Spleen (tissue), 11 donors: Measurements from ENCODE around the gene FIGNL1. TPM values are rescaled to one million over a fixed set of nuclear protein-coding genes. Genes with fewer than 3 reads are reported as not detected.
A peak's percentile ranks its signal among the peaks of the same experiment; 100 is the strongest.

Experiments used
- DNase-seq: peaks from one replicate; pipeline ENCODE4 v3.0.0-alpha.2; 2020
- H3K27ac ChIP-seq, 8 donors: fragments of 200-600 bp; sonication (generic) in 7 of 8; 1 replicate in 4 of 8; 2 replicates in 4 of 8; pipeline versions ENCODE4 v1.5.0 to v1.8.0; 2016 to 2021; ENCODE audit warnings: inconsistent platforms in 4 of 8, mild to moderate bottlenecking in 4 of 8, moderate library complexity in 1 of 8
- H3K27me3 ChIP-seq, 7 donors: fragments of 200-600 bp; sonication (generic) in 6 of 7; replicated peaks in 1 of 7; 1 replicate in 4 of 7; 2 replicates in 3 of 7; pipeline versions ENCODE4 v1.5.0 to v1.8.0; 2016 to 2021; ENCODE audit warnings: inconsistent platforms in 3 of 7, mild to moderate bottlenecking in 1 of 7
- H3K36me3 ChIP-seq, 6 donors: fragments of 200-600 bp; sonication (generic) in 5 of 6; 1 replicate in 4 of 6; 2 replicates in 2 of 6; pipeline versions ENCODE4 v1.5.0 to v1.8.0; 2016 to 2021; ENCODE audit warnings: inconsistent platforms in 2 of 6
- H3K4me1 ChIP-seq, 6 donors: fragments of 200-600 bp; sonication (generic) in 5 of 6; 1 replicate in 3 of 6; 2 replicates in 3 of 6; pipeline versions ENCODE4 v1.5.0 to v1.8.0; 2016 to 2021; ENCODE audit warnings: inconsistent platforms in 3 of 6
- H3K4me3 ChIP-seq, 8 donors: fragments of 200-600 bp; sonication (generic) in 7 of 8; 1 replicate in 4 of 8; 2 replicates in 4 of 8; pipeline versions ENCODE4 v1.5.0 to v1.8.0; 2016 to 2021; ENCODE audit warnings: inconsistent platforms in 4 of 8, mild to moderate bottlenecking in 4 of 8, moderate library complexity in 2 of 8
- H3K9me3 ChIP-seq, 8 donors: fragments of 200-600 bp; sonication (generic) in 7 of 8; 1 replicate in 4 of 8; 2 replicates in 4 of 8; pipeline versions ENCODE4 v1.5.0 to v1.8.0; 2016 to 2021; ENCODE audit warnings: inconsistent platforms in 4 of 8
- CTCF ChIP-seq, 11 experiments: fragments of 200-600 bp in 7 of 11; fragments of 450-650 bp in 4 of 11; sonication (generic) in 4 of 11; IDR thresholded peaks in 8 of 11; conservative IDR thresholded peaks in 3 of 11; 1 replicate in 7 of 11; 2 replicates in 4 of 11; pipeline versions ENCODE4 v1.4.0 to v1.8.0; 2016 to 2021; ENCODE audit warnings: antibody characterized with exemption in 11 of 11, inconsistent platforms in 4 of 11, mild to moderate bottlenecking in 1 of 11
- POLR2A ChIP-seq, 3 donors: fragments of 450-650 bp; IDR thresholded peaks; one replicate each; pipeline ENCODE4 v1.5.1; 2017; ENCODE audit warnings: antibody characterized with exemption in 3 of 3, mild to moderate bottlenecking in 1 of 3
- POLR2AphosphoS5 ChIP-seq, 3 donors: sonication (generic); formaldehyde crosslinking; IDR thresholded peaks; one replicate each; pipeline ENCODE4 v1.5.1; 2017; ENCODE audit warnings: antibody characterized with exemption in 3 of 3
- WGBS, 5 donors: extraction: QIAGEN DNeasy Blood & Tissue Kit in 3 of 5; methylation state at CpG; one replicate each; pipeline versions ENCODE4 v1.1.5 to v1.1.7; 2013 to 2018; 5-methylcytosine and 5-hydroxymethylcytosine counted together
- intact Hi-C: fragments of 100-400 bp; cut with DNase I; formaldehyde crosslinking; loops from one replicate; pipeline ENCODE4 v1.15.0; 2023; ENCODE audit warnings: low total_unique reads
- polyA plus RNA-seq, 3 donors: library from polyadenylated mRNA; stranded (reverse); fragments of 200-250 nt; gene quantifications; one replicate each; pipeline ENCODE4 v1.2.1, GENCODE V29; 2013
- total RNA-seq, 7 donors: library from RNA; depleted of rRNA in 3 of 7; stranded (reverse); fragments of >200 nt in 3 of 7; fragmentation: NEBNext Ultra II Directional in 4 of 7; extraction: Animal tissue kit (Norgen Biotek cat#: 25700) in 4 of 7; gene quantifications; one replicate each; pipeline versions ENCODE4 v1.1.0 to v1.2.1, GENCODE V29; 2016 to 2021
- donor health status: healthy with polysubstance abuse.
- donor health status: DM: no; HTN: no; CAD: no; lungs with moderate emphysema.
- donor health status: DM: no; HTN: no; CAD: no.
- donor health status: Bipolar disorder and iron deficiency.
- donor health status: healthy.
- donor health status: DM: no; HTN: no; CAD: no.
- donor health status: DM: yes; HTN: yes; CAD: no.

The FIGNL1 gene
- total and polyA plus RNA-seq, 10 donors = 5.0 to 22.5 (median 10.7) TPM

- intact Hi-C loops = no loop called here
- TF ChIP-seq POLR2AphosphoS5 (IDR thresholded peaks at IDR 0.05) = no peak
- no peak for TF ChIP-seq POLR2A (IDR thresholded peaks at IDR 0.05)
- no peak for TF ChIP-seq CTCF (IDR thresholded peaks at IDR 0.05 in 8 of 11, conservative IDR thresholded peaks at IDR 0.05 in 3 of 11)
- H3K27ac ChIP-seq = no peak overlapping the region
- no peaks in the 10 kb centered on the region for H3K9me3 ChIP-seq
- H3K27me3 ChIP-seq = no peaks in the 10 kb centered on the region
- WGBS, 5 donors = 87 to 95% (median 91%) methylated on average over 8 of the region's 8 CpGs
- DNase-seq = peak; percentile 34
- no peaks in the 10 kb centered on the region for H3K36me3 ChIP-seq
- H3K4me1 ChIP-seq = no peaks in the 10 kb centered on the region
- H3K4me3 ChIP-seq = no peak overlapping the region
Observed at GRCh38 chr7:50481867-50482266, 31.7 kb upstream of the FIGNL1 start.

- Histone ChIP-seq H3K27me3 (no peaks in the 10 kb centered on the region), H3K27ac (no peak overlapping the region), H3K36me3 (no peaks in the 10 kb centered on the region), H3K4me1 (no peaks in the 10 kb centered on the region), H3K9me3 (no peaks in the 10 kb centered on the region), H3K4me3 (no peak overlapping the region)
- no peak for TF ChIP-seq POLR2AphosphoS5 (IDR thresholded peaks at IDR 0.05)
- WGBS, 5 donors = 43 to 96% (median 47%) methylated on average over 4 of the region's 4 CpGs
- DNase-seq = no peak
- intact Hi-C loops = no loop called here
Observed at GRCh38 chr7:50480797-50481196, 30.6 kb upstream of the FIGNL1 start.

- Histone ChIP-seq H3K4me1 (peaks cover 0 to 6% (median under 1%) of the 10 kb centered on the region in 6 donors), H3K9me3 (no peaks in the 10 kb centered on the region), H3K36me3 (no peaks in the 10 kb centered on the region), H3K27me3 (no peaks in the 10 kb centered on the region), H3K27ac (no peak overlapping the region), H3K4me3 (no peak overlapping the region)
- intact Hi-C loops = no loop called here
- no peak for DNase-seq
- WGBS, 5 donors = 84 to 90% (median 87%) methylated on average over 7 of the region's 7 CpGs
- TF ChIP-seq CTCF (IDR thresholded peaks at IDR 0.05 in 8 of 11, conservative IDR thresholded peaks at IDR 0.05 in 3 of 11) (no peak), POLR2A (IDR thresholded peaks at IDR 0.05) (no peak), POLR2AphosphoS5 (IDR thresholded peaks at IDR 0.05) (no peak)
Observed at GRCh38 chr7:50479743-50480517, 29.8 kb upstream of the FIGNL1 start.

GRCh38 chr7:50477640-50478039 is 27.5 kb upstream of the FIGNL1 start:
- 77 to 92% (median 79%) methylated on average over 6 of the region's 6 CpGs for WGBS, 5 donors
- no peaks in the 10 kb centered on the region for H3K9me3 ChIP-seq
- H3K4me1 ChIP-seq = peaks cover 0 to 13% (median 4%) of the 10 kb centered on the region in 6 donors
- H3K36me3 ChIP-seq = no peaks in the 10 kb centered on the region
- no peak for DNase-seq
- no peaks in the 10 kb centered on the region for H3K27me3 ChIP-seq
- H3K4me3 ChIP-seq = no peak overlapping the region
- no peak overlapping the region for H3K27ac ChIP-seq
- TF ChIP-seq POLR2A (IDR thresholded peaks at IDR 0.05) (no peak), CTCF (IDR thresholded peaks at IDR 0.05 in 8 of 11, conservative IDR thresholded peaks at IDR 0.05 in 3 of 11) (no peak), POLR2AphosphoS5 (IDR thresholded peaks at IDR 0.05) (no peak)
- intact Hi-C loops = no loop called here
